HEK293 (cell line): Measurements from ENCODE around the gene METRNL.

Source experiments
- CTCF ChIA-PET: fragments of 350-600 bp; formaldehyde crosslinking; extraction: SDS; loops from one replicate; lab custom pipeline; 2021; ENCODE audit warnings: antibody characterized with exemption; lab: Yijun Ruan, JAX
- POLR2A ChIA-PET: fragments of 300-600 bp; formaldehyde crosslinking; extraction: SDS; loops from one replicate; lab custom pipeline; 2020; ENCODE audit warnings: antibody characterized with exemption, inconsistent platforms; lab: Yijun Ruan, JAX
- H3K27ac ChIP-seq: fragments of 200-500 bp; sonication (Bioruptor generic); 2 replicates; pipeline ENCODE4 v1.5.1; 2014; ENCODE audit warnings: low read depth, low read length, control low read depth, inconsistent platforms; ENCODE audit errors: extremely low read depth
- H3K36me3 ChIP-seq, 2 experiments: fragments of 200-500 bp in 1 of 2; sonication (Bioruptor generic) in 1 of 2; 1 replicate in 1 of 2; 2 replicates in 1 of 2; pipeline ENCODE4 v1.5.1; 2014 to 2017; ENCODE audit warnings: inconsistent platforms in 2 of 2, low read length in 2 of 2; ENCODE audit not compliant: control insufficient read depth in 2 of 2, insufficient read depth in 1 of 2
- H3K4me1 ChIP-seq: fragments of 200-500 bp; sonication (Bioruptor generic); 2 replicates; pipeline ENCODE4 v1.5.1; 2014; ENCODE audit warnings: mild to moderate bottlenecking, low read length, inconsistent platforms; ENCODE audit not compliant: control insufficient read depth, insufficient read depth
- H3K4me3 ChIP-seq: 2 replicates; pipeline ENCODE4 v1.5.1; 2011; ENCODE audit warnings: low read depth, mild to moderate bottlenecking, control low read depth, low read length, moderate library complexity
- H3K9me3 ChIP-seq: fragments of 200-500 bp; sonication (Bioruptor generic); 2 replicates; pipeline ENCODE4 v1.5.1; 2014; ENCODE audit warnings: low read depth, low read length, inconsistent platforms; ENCODE audit not compliant: control insufficient read depth, insufficient read depth
- BCL6B ChIP-seq: fragments of 450-650 bp; formaldehyde crosslinking; IDR thresholded peaks from 2 replicates; pipeline ENCODE4 v1.5.1; 2017; ENCODE audit warnings: missing biosample characterization, missing genetic modification characterization
- HIC1 ChIP-seq: fragments of 450-650 bp; formaldehyde crosslinking; IDR thresholded peaks from 2 replicates; pipeline ENCODE4 v1.5.1; 2016; ENCODE audit warnings: missing biosample characterization, missing genetic modification characterization
- INSM2 ChIP-seq: fragments of 450-650 bp; formaldehyde crosslinking; IDR thresholded peaks from 2 replicates; pipeline ENCODE4 v1.5.1; 2016; ENCODE audit warnings: missing biosample characterization, missing genetic modification characterization
- KLF17 ChIP-seq: fragments of 450-650 bp; formaldehyde crosslinking; IDR thresholded peaks from 2 replicates; pipeline ENCODE4 v1.5.1; 2016; ENCODE audit warnings: missing biosample characterization, missing genetic modification characterization
- OVOL3 ChIP-seq: fragments of 450-650 bp; formaldehyde crosslinking; IDR thresholded peaks from 2 replicates; pipeline ENCODE4 v1.5.1; 2016; ENCODE audit warnings: missing biosample characterization, missing genetic modification characterization
- ZBTB1 ChIP-seq: fragments of 450-650 bp; formaldehyde crosslinking; IDR thresholded peaks from 2 replicates; pipeline ENCODE4 v1.5.1; 2016; ENCODE audit warnings: missing biosample characterization, missing genetic modification characterization
- ZBTB6 ChIP-seq: fragments of 450-650 bp; formaldehyde crosslinking; IDR thresholded peaks from 2 replicates; pipeline ENCODE4 v1.5.1; 2017; ENCODE audit warnings: missing biosample characterization, missing genetic modification characterization
- ZBTB8A ChIP-seq: fragments of 450-650 bp; formaldehyde crosslinking; IDR thresholded peaks from 2 replicates; pipeline ENCODE4 v1.5.1; 2016; ENCODE audit warnings: missing biosample characterization, missing genetic modification characterization
- ZNF148 ChIP-seq: fragments of 450-650 bp; formaldehyde crosslinking; IDR thresholded peaks from 2 replicates; pipeline ENCODE4 v1.5.0; 2017; ENCODE audit warnings: missing biosample characterization, missing genetic modification characterization, borderline replicate concordance
- ZNF354C ChIP-seq: fragments of 450-650 bp; formaldehyde crosslinking; IDR thresholded peaks from 2 replicates; pipeline ENCODE4 v1.5.1; 2016; ENCODE audit warnings: missing biosample characterization, missing genetic modification characterization, low read depth, borderline replicate concordance
- ZNF488 ChIP-seq: fragments of 450-650 bp; formaldehyde crosslinking; IDR thresholded peaks from 2 replicates; pipeline ENCODE4 v1.5.1; 2016; ENCODE audit warnings: missing biosample characterization, missing genetic modification characterization
- ZNF560 ChIP-seq: fragments of 450-650 bp; formaldehyde crosslinking; IDR thresholded peaks from 2 replicates; pipeline ENCODE4 v1.5.1; 2017; ENCODE audit warnings: missing biosample characterization, missing genetic modification characterization, borderline replicate concordance
- ZNF623 ChIP-seq: fragments of 450-650 bp; formaldehyde crosslinking; IDR thresholded peaks from 2 replicates; pipeline ENCODE4 v1.5.1; 2016; ENCODE audit warnings: missing biosample characterization, missing genetic modification characterization
- ZNF629 ChIP-seq: fragments of 450-650 bp; formaldehyde crosslinking; IDR thresholded peaks from 2 replicates; pipeline ENCODE4 v1.5.1; 2017; ENCODE audit warnings: missing biosample characterization, missing genetic modification characterization
- ZNF645 ChIP-seq: fragments of 450-650 bp; formaldehyde crosslinking; IDR thresholded peaks from 2 replicates; pipeline ENCODE4; 2016; ENCODE audit warnings: missing biosample characterization, missing genetic modification characterization
- ZSCAN30 ChIP-seq: fragments of 450-650 bp; IDR thresholded peaks from 2 replicates; pipeline ENCODE4 v1.5.1; 2018; ENCODE audit warnings: missing biosample characterization, mild to moderate bottlenecking, missing genetic modification characterization, moderate library complexity

The METRNL gene

GRCh38 chr17:83053739-83054451 lies 25.5 kb upstream of the METRNL start:
- Histone ChIP-seq H3K4me3 (no peak overlapping the region), H3K27ac (no peak overlapping the region), H3K9me3 (no peaks in the 10 kb centered on the region), H3K4me1 (peaks cover 5% of the 10 kb centered on the region), H3K36me3 (no peaks in the 10 kb centered on the region)
- no peak for TF ChIP-seq ZNF629
- TF ChIP-seq OVOL3 (tag by site-specific recombination) = no peak
- TF ChIP-seq ZNF354C (tag by site-specific recombination) = no peak
- no peak for TF ChIP-seq BCL6B (tag by site-specific recombination)
- no peak for TF ChIP-seq ZBTB8A (tag by site-specific recombination)
- TF ChIP-seq ZSCAN30 (tag by site-specific recombination) = no peak
- ChIA-PET CTCF (interaction anchor here (1.1 kb wide), 1 partner anchor 56 kb away, joined by 3 read pairs; no protein-coding TSS in a partner anchor), POLR2A (no interaction called here)

- POLR2A ChIA-PET = no interaction called here
- no peaks in the 10 kb centered on the region for H3K36me3 ChIP-seq
- H3K27ac ChIP-seq = no peak overlapping the region
- CTCF ChIA-PET = no interaction called here
- H3K4me3 ChIP-seq = no peak overlapping the region
- H3K9me3 ChIP-seq = no peaks in the 10 kb centered on the region
- H3K4me1 ChIP-seq = peaks cover 5% of the 10 kb centered on the region
- TF ChIP-seq HIC1 (tag by site-specific recombination) (no peak), ZNF560 (tag by site-specific recombination) (no peak), ZBTB1 (no peak), ZNF623 (no peak), ZNF488 (tag by site-specific recombination) (no peak), KLF17 (tag by site-specific recombination) (no peak), ZNF148 (tag by site-specific recombination) (no peak), ZNF645 (tag by site-specific recombination) (no peak), INSM2 (tag by site-specific recombination) (no peak), ZBTB6 (tag by site-specific recombination) (no peak)
Observed at GRCh38 chr17:83054518-83055125, 24.8 kb upstream of the METRNL start.
